ENCODE measurements around the gene CCDC88C. TPM values are rescaled to one million over a fixed set of nuclear protein-coding genes. Genes with fewer than 3 reads are reported as not detected.

The CCDC88C gene
- total and polyA plus RNA-seq, 2 experiments from 2014 or later: 23.6 to 60.7 TPM

GRCh38 chr14:91337699-91338335 is 79.8 kb downstream of the CCDC88C start:
- peaks cover 18% of the 10 kb centered on the region for H3K36me3 Mint-ChIP-seq (ENCODE audit: low read depth)
- no peak for ATAC-seq
- H3K4me1 Mint-ChIP-seq: no peaks in the 10 kb centered on the region; the same call in 2 of the 3 replicates
- no peaks in the 10 kb centered on the region for H3K36me3 ChIP-seq (ENCODE audit: insufficient read depth)
- no peak overlapping the region for H3K27ac ChIP-seq (ENCODE audit: low read depth)
- H3K79me2 ChIP-seq (replicated peaks; ENCODE audit: insufficient read depth): no peaks in the 10 kb centered on the region
- TF ChIP-seq EZH2 (IDR thresholded peaks at IDR 0.05; ENCODE audit: low read depth, unreplicated experiment): no peak
- no peak for TF ChIP-seq STAT1 (IDR thresholded peaks at IDR 0.05; ENCODE audit: unreplicated experiment)
- no peak for TF ChIP-seq NANOG (IDR thresholded peaks at IDR 0.05; ENCODE audit: borderline replicate concordance)
- TF ChIP-seq, protein P1, sequence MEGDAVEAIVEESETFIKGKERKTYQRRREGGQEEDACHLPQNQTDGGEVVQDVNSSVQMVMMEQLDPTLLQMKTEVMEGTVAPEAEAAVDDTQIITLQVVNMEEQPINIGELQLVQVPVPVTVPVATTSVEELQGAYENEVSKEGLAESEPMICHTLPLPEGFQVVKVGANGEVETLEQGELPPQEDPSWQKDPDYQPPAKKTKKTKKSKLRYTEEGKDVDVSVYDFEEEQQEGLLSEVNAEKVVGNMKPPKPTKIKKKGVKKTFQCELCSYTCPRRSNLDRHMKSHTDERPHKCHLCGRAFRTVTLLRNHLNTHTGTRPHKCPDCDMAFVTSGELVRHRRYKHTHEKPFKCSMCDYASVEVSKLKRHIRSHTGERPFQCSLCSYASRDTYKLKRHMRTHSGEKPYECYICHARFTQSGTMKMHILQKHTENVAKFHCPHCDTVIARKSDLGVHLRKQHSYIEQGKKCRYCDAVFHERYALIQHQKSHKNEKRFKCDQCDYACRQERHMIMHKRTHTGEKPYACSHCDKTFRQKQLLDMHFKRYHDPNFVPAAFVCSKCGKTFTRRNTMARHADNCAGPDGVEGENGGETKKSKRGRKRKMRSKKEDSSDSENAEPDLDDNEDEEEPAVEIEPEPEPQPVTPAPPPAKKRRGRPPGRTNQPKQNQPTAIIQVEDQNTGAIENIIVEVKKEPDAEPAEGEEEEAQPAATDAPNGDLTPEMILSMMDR (conservative IDR thresholded peaks at IDR 0.05; ENCODE audit: low read depth in 2 of 2): no peak
- TF ChIP-seq, protein P2, sequence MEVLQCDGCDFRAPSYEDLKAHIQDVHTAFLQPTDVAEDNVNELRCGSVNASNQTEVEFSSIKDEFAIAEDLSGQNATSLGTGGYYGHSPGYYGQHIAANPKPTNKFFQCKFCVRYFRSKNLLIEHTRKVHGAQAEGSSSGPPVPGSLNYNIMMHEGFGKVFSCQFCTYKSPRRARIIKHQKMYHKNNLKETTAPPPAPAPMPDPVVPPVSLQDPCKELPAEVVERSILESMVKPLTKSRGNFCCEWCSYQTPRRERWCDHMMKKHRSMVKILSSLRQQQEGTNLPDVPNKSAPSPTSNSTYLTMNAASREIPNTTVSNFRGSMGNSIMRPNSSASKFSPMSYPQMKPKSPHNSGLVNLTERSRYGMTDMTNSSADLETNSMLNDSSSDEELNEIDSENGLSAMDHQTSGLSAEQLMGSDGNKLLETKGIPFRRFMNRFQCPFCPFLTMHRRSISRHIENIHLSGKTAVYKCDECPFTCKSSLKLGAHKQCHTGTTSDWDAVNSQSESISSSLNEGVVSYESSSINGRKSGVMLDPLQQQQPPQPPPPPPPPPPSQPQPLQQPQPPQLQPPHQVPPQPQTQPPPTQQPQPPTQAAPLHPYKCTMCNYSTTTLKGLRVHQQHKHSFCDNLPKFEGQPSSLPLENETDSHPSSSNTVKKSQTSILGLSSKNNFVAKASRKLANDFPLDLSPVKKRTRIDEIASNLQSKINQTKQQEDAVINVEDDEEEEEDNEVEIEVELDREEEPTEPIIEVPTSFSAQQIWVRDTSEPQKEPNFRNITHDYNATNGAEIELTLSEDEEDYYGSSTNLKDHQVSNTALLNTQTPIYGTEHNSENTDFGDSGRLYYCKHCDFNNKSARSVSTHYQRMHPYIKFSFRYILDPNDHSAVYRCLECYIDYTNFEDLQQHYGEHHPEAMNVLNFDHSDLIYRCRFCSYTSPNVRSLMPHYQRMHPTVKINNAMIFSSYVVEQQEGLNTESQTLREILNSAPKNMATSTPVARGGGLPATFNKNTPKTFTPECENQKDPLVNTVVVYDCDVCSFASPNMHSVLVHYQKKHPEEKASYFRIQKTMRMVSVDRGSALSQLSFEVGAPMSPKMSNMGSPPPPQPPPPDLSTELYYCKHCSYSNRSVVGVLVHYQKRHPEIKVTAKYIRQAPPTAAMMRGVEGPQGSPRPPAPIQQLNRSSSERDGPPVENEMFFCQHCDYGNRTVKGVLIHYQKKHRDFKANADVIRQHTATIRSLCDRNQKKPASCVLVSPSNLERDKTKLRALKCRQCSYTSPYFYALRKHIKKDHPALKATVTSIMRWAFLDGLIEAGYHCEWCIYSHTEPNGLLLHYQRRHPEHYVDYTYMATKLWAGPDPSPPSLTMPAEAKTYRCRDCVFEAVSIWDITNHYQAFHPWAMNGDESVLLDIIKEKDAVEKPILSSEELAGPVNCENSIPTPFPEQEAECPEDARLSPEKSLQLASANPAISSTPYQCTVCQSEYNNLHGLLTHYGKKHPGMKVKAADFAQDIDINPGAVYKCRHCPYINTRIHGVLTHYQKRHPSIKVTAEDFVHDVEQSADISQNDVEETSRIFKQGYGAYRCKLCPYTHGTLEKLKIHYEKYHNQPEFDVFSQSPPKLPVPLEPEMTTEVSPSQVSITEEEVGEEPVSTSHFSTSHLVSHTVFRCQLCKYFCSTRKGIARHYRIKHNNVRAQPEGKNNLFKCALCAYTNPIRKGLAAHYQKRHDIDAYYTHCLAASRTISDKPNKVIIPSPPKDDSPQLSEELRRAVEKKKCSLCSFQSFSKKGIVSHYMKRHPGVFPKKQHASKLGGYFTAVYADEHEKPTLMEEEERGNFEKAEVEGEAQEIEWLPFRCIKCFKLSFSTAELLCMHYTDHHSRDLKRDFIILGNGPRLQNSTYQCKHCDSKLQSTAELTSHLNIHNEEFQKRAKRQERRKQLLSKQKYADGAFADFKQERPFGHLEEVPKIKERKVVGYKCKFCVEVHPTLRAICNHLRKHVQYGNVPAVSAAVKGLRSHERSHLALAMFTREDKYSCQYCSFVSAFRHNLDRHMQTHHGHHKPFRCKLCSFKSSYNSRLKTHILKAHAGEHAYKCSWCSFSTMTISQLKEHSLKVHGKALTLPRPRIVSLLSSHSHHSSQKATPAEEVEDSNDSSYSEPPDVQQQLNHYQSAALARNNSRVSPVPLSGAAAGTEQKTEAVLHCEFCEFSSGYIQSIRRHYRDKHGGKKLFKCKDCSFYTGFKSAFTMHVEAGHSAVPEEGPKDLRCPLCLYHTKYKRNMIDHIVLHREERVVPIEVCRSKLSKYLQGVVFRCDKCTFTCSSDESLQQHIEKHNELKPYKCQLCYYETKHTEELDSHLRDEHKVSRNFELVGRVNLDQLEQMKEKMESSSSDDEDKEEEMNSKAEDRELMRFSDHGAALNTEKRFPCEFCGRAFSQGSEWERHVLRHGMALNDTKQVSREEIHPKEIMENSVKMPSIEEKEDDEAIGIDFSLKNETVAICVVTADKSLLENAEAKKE (CRISPR knock-in tag; IDR thresholded peaks at IDR 0.05): no peak
- TF ChIP-seq, protein P3, sequence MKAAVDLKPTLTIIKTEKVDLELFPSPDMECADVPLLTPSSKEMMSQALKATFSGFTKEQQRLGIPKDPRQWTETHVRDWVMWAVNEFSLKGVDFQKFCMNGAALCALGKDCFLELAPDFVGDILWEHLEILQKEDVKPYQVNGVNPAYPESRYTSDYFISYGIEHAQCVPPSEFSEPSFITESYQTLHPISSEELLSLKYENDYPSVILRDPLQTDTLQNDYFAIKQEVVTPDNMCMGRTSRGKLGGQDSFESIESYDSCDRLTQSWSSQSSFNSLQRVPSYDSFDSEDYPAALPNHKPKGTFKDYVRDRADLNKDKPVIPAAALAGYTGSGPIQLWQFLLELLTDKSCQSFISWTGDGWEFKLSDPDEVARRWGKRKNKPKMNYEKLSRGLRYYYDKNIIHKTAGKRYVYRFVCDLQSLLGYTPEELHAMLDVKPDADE (IDR thresholded peaks at IDR 0.05): no peak
- TF ChIP-seq POLR2AphosphoS5 (IDR thresholded peaks at IDR 0.05; ENCODE audit: low read depth): no peak
- TF ChIP-seq ZNF114 (CRISPR knock-in tag; IDR thresholded peaks at IDR 0.05): no peak
- TF ChIP-seq JUNB (IDR thresholded peaks at IDR 0.05; ENCODE audit: unreplicated experiment): no peak
- TF ChIP-seq, protein P4, sequence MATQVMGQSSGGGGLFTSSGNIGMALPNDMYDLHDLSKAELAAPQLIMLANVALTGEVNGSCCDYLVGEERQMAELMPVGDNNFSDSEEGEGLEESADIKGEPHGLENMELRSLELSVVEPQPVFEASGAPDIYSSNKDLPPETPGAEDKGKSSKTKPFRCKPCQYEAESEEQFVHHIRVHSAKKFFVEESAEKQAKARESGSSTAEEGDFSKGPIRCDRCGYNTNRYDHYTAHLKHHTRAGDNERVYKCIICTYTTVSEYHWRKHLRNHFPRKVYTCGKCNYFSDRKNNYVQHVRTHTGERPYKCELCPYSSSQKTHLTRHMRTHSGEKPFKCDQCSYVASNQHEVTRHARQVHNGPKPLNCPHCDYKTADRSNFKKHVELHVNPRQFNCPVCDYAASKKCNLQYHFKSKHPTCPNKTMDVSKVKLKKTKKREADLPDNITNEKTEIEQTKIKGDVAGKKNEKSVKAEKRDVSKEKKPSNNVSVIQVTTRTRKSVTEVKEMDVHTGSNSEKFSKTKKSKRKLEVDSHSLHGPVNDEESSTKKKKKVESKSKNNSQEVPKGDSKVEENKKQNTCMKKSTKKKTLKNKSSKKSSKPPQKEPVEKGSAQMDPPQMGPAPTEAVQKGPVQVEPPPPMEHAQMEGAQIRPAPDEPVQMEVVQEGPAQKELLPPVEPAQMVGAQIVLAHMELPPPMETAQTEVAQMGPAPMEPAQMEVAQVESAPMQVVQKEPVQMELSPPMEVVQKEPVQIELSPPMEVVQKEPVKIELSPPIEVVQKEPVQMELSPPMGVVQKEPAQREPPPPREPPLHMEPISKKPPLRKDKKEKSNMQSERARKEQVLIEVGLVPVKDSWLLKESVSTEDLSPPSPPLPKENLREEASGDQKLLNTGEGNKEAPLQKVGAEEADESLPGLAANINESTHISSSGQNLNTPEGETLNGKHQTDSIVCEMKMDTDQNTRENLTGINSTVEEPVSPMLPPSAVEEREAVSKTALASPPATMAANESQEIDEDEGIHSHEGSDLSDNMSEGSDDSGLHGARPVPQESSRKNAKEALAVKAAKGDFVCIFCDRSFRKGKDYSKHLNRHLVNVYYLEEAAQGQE (IDR thresholded peaks at IDR 0.05; ENCODE audit: unreplicated experiment): no peak
- no peak for TF ChIP-seq EZH2phosphoT487 (IDR thresholded peaks at IDR 0.05; ENCODE audit: unreplicated experiment)
- TF ChIP-seq CREB1 (CRISPR knock-in tag; IDR thresholded peaks at IDR 0.05; ENCODE audit: low read depth): no peak
- TF ChIP-seq ZNF331 (CRISPR knock-in tag; IDR thresholded peaks at IDR 0.05; ENCODE audit: low read depth): no peak
- no peaks in the 10 kb centered on the region for H3K27me3 ChIP-seq (ENCODE audit: insufficient read depth)
- H2AFZ ChIP-seq: no peak overlapping the region
- DNase-seq (ENCODE audit: low spot score): no peak
- no peak overlapping the region for H3K4me2 ChIP-seq
- peaks cover 14% of the 10 kb centered on the region for H3K27me3 Mint-ChIP-seq (ENCODE audit: insufficient read depth, low read depth, poor library complexity)
- no peaks in the 10 kb centered on the region for H3F3A ChIP-seq (replicated peaks; ENCODE audit: low read depth)
- H3K4me3 ChIP-seq: no peak overlapping the region
- no peaks in the 10 kb centered on the region for H3K4me1 ChIP-seq (ENCODE audit: insufficient read depth)
- no peaks in the 10 kb centered on the region; the same call in 1 of the 2 replicates for H4K20me1 ChIP-seq (replicated peaks; ENCODE audit: insufficient read depth)
- no peak overlapping the region for H3K4me3 Mint-ChIP-seq
- no peaks in the 10 kb centered on the region for H3K9me3 Mint-ChIP-seq
- H3K9me2 ChIP-seq (ENCODE audit: insufficient read depth): no peaks in the 10 kb centered on the region
- no peak overlapping the region for H3K27ac Mint-ChIP-seq
